Ascending aorta (tissue), 2 donors: ENCODE data around the gene AGAP1. TPM values are rescaled to one million over a fixed set of nuclear protein-coding genes. Genes with fewer than 3 reads are reported as not detected.

Experiments used
- DNase-seq, 2 donors: peaks; one replicate each; pipeline ENCODE4 v3.0.0-alpha.2; 2019; ENCODE audit warnings: low spot score in 2 of 2
- H3K27ac ChIP-seq, 2 donors: fragments of 200-600 bp; sonication (generic); one replicate each; pipeline ENCODE4 v1.5.1; 2016 to 2017; ENCODE audit warnings: mild to moderate bottlenecking in 1 of 2
- H3K27me3 ChIP-seq: fragments of 200-600 bp; sonication (generic); one replicate; pipeline ENCODE4 v1.5.1; 2017
- H3K36me3 ChIP-seq, 2 donors: fragments of 200-600 bp; sonication (generic); one replicate each; pipeline ENCODE4 v1.5.1; 2016
- H3K4me1 ChIP-seq, 2 donors: fragments of 200-600 bp; sonication (generic); one replicate each; pipeline ENCODE4 v1.5.1; 2016 to 2017; ENCODE audit warnings: mild to moderate bottlenecking in 1 of 2
- H3K4me3 ChIP-seq, 2 donors: fragments of 200-600 bp; sonication (generic); one replicate each; pipeline ENCODE4 v1.5.1; 2016 to 2017; ENCODE audit warnings: mild to moderate bottlenecking in 1 of 2
- H3K9me3 ChIP-seq, 2 donors: fragments of 200-600 bp; sonication (generic); one replicate each; pipeline ENCODE4 v1.5.1; 2016
- intact Hi-C: fragments of 100-400 bp; cut with DNase I; formaldehyde crosslinking; loops from one replicate; pipeline ENCODE4 v1.15.1; 2023
- total RNA-seq: library from RNA; depleted of rRNA; stranded (reverse); fragments of >200 nt; gene quantifications from one replicate; pipeline ENCODE4 v1.1.0, GENCODE V29; 2016
- TF ChIP-seq, protein P1 (sequence below), 3 experiments: fragments of 200-600 bp in 2 of 3; fragments of 450-650 bp in 1 of 3; sonication (generic) in 2 of 3; IDR thresholded peaks; one replicate each; pipeline ENCODE4 v1.5.1; 2016 to 2019; ENCODE audit warnings: antibody characterized with exemption in 3 of 3, mild to moderate bottlenecking in 1 of 3, moderate library complexity in 1 of 3

AGAP1 gene
- total RNA-seq, 1 donor from 2014 or later = 19.7 TPM

DNA sequence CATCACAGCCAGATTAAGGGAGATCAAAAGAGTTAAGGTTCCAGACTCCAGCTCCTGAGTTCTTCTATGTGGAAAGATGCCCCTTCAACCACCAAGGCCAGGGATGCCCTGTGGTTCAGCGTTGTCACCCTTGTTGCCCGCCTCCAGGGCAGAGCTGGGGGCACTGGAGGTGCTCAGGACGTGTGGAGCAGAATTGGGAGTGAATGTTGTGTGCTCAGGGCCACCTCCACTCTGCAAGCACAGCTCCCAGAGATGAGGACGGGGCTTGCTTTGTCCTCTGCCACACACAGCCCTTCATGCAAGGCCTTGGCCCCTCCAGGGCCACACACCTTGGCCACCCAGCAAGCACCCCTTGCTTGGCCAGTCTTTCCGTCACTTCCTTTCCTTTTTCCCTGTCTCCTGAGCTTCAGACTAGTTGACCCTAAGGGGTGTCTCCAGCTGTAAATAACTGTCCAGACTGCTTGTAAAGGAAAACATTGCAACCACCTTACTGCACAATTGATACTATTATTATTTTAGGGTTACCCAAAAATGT lies 103.3 kb downstream of the AGAP1 start:
- TF ChIP-seq, protein P1, sequence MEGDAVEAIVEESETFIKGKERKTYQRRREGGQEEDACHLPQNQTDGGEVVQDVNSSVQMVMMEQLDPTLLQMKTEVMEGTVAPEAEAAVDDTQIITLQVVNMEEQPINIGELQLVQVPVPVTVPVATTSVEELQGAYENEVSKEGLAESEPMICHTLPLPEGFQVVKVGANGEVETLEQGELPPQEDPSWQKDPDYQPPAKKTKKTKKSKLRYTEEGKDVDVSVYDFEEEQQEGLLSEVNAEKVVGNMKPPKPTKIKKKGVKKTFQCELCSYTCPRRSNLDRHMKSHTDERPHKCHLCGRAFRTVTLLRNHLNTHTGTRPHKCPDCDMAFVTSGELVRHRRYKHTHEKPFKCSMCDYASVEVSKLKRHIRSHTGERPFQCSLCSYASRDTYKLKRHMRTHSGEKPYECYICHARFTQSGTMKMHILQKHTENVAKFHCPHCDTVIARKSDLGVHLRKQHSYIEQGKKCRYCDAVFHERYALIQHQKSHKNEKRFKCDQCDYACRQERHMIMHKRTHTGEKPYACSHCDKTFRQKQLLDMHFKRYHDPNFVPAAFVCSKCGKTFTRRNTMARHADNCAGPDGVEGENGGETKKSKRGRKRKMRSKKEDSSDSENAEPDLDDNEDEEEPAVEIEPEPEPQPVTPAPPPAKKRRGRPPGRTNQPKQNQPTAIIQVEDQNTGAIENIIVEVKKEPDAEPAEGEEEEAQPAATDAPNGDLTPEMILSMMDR (IDR thresholded peaks at IDR 0.05) = no peak
- Histone ChIP-seq H3K4me3 (no peak overlapping the region), H3K27ac (no peak overlapping the region), H3K27me3 (no peaks in the 10 kb centered on the region), H3K36me3 (no peaks in the 10 kb centered on the region), H3K4me1 (no peaks in the 10 kb centered on the region), H3K9me3 (no peaks in the 10 kb centered on the region)
- intact Hi-C loops = loop anchor here (10.0 kb wide), 1 partner anchor 102 kb away; the partner anchor contains the start of gene AGAP1
- DNase-seq = no peak

DNA sequence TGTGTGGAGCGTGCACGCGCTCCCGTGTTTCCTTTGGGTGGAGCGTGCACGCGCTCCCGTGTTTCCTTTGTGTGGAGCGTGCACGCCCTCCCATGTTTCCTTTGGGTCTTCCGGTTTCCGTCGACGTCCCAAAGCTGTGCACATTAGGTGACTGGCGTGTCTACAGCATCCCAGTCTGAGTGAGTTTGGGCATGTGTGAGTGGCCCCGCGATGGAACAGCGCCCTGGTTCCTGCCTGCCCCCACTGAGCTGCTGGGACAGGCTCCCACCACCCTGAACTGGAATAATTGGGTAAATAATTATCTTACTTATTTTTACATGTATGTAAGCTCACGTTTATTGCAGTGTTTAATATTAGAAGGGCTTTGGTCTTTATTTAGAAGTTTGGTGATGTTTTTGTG lies 104.2 kb downstream of the AGAP1 start:
- H3K4me3 ChIP-seq = no peak overlapping the region
- intact Hi-C loops = loop anchor here (10.0 kb wide), 1 partner anchor 103 kb away; the partner anchor contains the start of gene AGAP1
- no peaks in the 10 kb centered on the region for H3K4me1 ChIP-seq
- no peak for DNase-seq
- H3K27ac ChIP-seq = no peak overlapping the region
- H3K36me3 ChIP-seq = no peaks in the 10 kb centered on the region
- H3K9me3 ChIP-seq = no peaks in the 10 kb centered on the region
- TF ChIP-seq, protein P1 (IDR thresholded peaks at IDR 0.05) = no peak
- H3K27me3 ChIP-seq = no peaks in the 10 kb centered on the region

- intact Hi-C loops = loop anchor here (10.0 kb wide), 1 partner anchor 104 kb away; the partner anchor contains the start of gene AGAP1
- no peak for DNase-seq
- Histone ChIP-seq H3K27me3 (no peaks in the 10 kb centered on the region), H3K27ac (no peak overlapping the region), H3K9me3 (no peaks in the 10 kb centered on the region), H3K4me1 (no peaks in the 10 kb centered on the region), H3K36me3 (no peaks in the 10 kb centered on the region), H3K4me3 (no peak overlapping the region)
- TF ChIP-seq, protein P1 (IDR thresholded peaks at IDR 0.05) = no peak
Measured at GRCh38 chr2:235598532-235599531, 105.0 kb downstream of the AGAP1 start.

GRCh38 chr2:235599596-235600338 lies 105.9 kb downstream of the AGAP1 start:
- no peak overlapping the region for H3K4me3 ChIP-seq
- no peaks in the 10 kb centered on the region for H3K36me3 ChIP-seq
- H3K9me3 ChIP-seq = no peaks in the 10 kb centered on the region
- DNase-seq = no peak
- H3K27ac ChIP-seq = no peak overlapping the region
- TF ChIP-seq, protein P1 (IDR thresholded peaks at IDR 0.05) = no peak
- no peaks in the 10 kb centered on the region for H3K4me1 ChIP-seq
- intact Hi-C loops = loop anchor here (10.0 kb wide), 1 partner anchor 105 kb away; the partner anchor contains the start of gene AGAP1
- no peaks in the 10 kb centered on the region for H3K27me3 ChIP-seq

- H3K27me3 ChIP-seq = no peaks in the 10 kb centered on the region
- H3K9me3 ChIP-seq = no peaks in the 10 kb centered on the region
- H3K4me1 ChIP-seq = no peaks in the 10 kb centered on the region
- H3K27ac ChIP-seq = no peak overlapping the region
- intact Hi-C loops = no loop called here
- H3K36me3 ChIP-seq = no peaks in the 10 kb centered on the region
- no peak overlapping the region for H3K4me3 ChIP-seq
- TF ChIP-seq, protein P1 (IDR thresholded peaks at IDR 0.05) = no peak
- DNase-seq = no peak
Measured at GRCh38 chr2:235600406-235600805, 106.6 kb downstream of the AGAP1 start.
